ENCODE results near the gene ADGRF3. TPM values are rescaled to one million over a fixed set of nuclear protein-coding genes. Genes with fewer than 3 reads are reported as not detected.

The ADGRF3 gene
- total RNA-seq, 2 experiments from 2014 or later, result 0.96 to 1.3 TPM

- POLR2A ChIA-PET, result no interaction called here
- H3K4me3 Mint-ChIP-seq, result no peak overlapping the region
- intact Hi-C loops (cut with DNase I, micrococcal nuclease), result loop anchor here in 1 of 2 experiments (2.0 to 5.0 kb wide), 4 partner anchors 35 to 375 kb away; partner anchors contain the start of gene GAREM2
Measured at GRCh38 chr2:26327291-26328272, 19.0 kb downstream of the ADGRF3 start.

GRCh38 chr2:26326514-26326913 is 20.1 kb downstream of the ADGRF3 start:
- no peak overlapping the region for H3K4me3 Mint-ChIP-seq
- H3K9me3 Mint-ChIP-seq, result no peaks in the 10 kb centered on the region
- Histone ChIP-seq H3K9me3 (ENCODE audit: control insufficient read depth in 1 of 2, insufficient read depth in 1 of 2, low read length in 2 of 2) (no peaks in the 10 kb centered on the region), H3K4me1 (ENCODE audit: insufficient read depth, low read length) (peaks cover 6% of the 10 kb centered on the region), H3K27ac (ENCODE audit: low read depth in 1 of 2, low read length in 2 of 2) (no peak overlapping the region), H3K27me3 (ENCODE audit: control insufficient read depth in 1 of 2, insufficient read depth in 2 of 2, low read length in 2 of 2) (no peaks in the 10 kb centered on the region), H3K4me3 (ENCODE audit: low read length) (no peak overlapping the region), H3K36me3 (ENCODE audit: insufficient read depth, low read length) (no peaks in the 10 kb centered on the region)
- ATAC-seq (ENCODE audit: poor library complexity), result no peak
- H3K27ac Mint-ChIP-seq, result no peak overlapping the region
- no peaks in the 10 kb centered on the region for H3K27me3 Mint-ChIP-seq
- DNase-seq, result no peak
- ChIA-PET CTCF (no interaction called here), POLR2A (no interaction called here)
- H3K4me1 Mint-ChIP-seq (ENCODE audit: low read depth), result peaks cover 7% of the 10 kb centered on the region
- no peaks in the 10 kb centered on the region for H3K36me3 Mint-ChIP-seq (ENCODE audit: low read depth)
- no peak for TF ChIP-seq CTCF (IDR thresholded peaks at IDR 0.05)
- intact Hi-C loops (cut with DNase I, micrococcal nuclease), result loop anchor here in 1 of 2 experiments (5.0 kb wide), 3 partner anchors 34 to 374 kb away; partner anchors contain the start of gene GAREM2

More at GRCh38 chr2:26327291-26328272, 19.0 kb downstream of the ADGRF3 start:
- no peak overlapping the region for H3K4me3 ChIP-seq (ENCODE audit: low read length)
- no peak for ATAC-seq (ENCODE audit: poor library complexity)
- H3K36me3 ChIP-seq (ENCODE audit: insufficient read depth, low read length), result no peaks in the 10 kb centered on the region
- Mint-ChIP-seq H3K9me3 (no peaks in the 10 kb centered on the region), H3K27ac (no peak overlapping the region), H3K36me3 (ENCODE audit: low read depth) (no peaks in the 10 kb centered on the region), H3K27me3 (no peaks in the 10 kb centered on the region), H3K4me1 (ENCODE audit: low read depth) (peaks cover 7% of the 10 kb centered on the region)
- H3K27ac ChIP-seq (ENCODE audit: low read depth in 1 of 2, low read length in 2 of 2), result no peak overlapping the region
- no peak for TF ChIP-seq CTCF (IDR thresholded peaks at IDR 0.05)
- peaks cover 6% of the 10 kb centered on the region for H3K4me1 ChIP-seq (ENCODE audit: insufficient read depth, low read length)
- no peak for DNase-seq
- CTCF ChIA-PET, result no interaction called here
- no peaks in the 10 kb centered on the region for H3K9me3 ChIP-seq (ENCODE audit: control insufficient read depth in 1 of 2, insufficient read depth in 1 of 2, low read length in 2 of 2)
- H3K27me3 ChIP-seq (ENCODE audit: control insufficient read depth in 1 of 2, insufficient read depth in 2 of 2, low read length in 2 of 2), result no peaks in the 10 kb centered on the region

- intact Hi-C loops (cut with DNase I, micrococcal nuclease), result loop anchor here in 1 of 2 experiments (5.0 kb wide), 3 partner anchors 34 to 374 kb away; partner anchors contain the start of gene GAREM2
- Mint-ChIP-seq H3K4me1 (ENCODE audit: low read depth) (peaks cover 7% of the 10 kb centered on the region), H3K27ac (no peak overlapping the region), H3K4me3 (no peak overlapping the region), H3K27me3 (no peaks in the 10 kb centered on the region), H3K36me3 (ENCODE audit: low read depth) (no peaks in the 10 kb centered on the region), H3K9me3 (no peaks in the 10 kb centered on the region)
- no peak for DNase-seq
- no peaks in the 10 kb centered on the region for H3K36me3 ChIP-seq (ENCODE audit: insufficient read depth, low read length)
- no peak for ATAC-seq (ENCODE audit: poor library complexity)
- no peaks in the 10 kb centered on the region for H3K27me3 ChIP-seq (ENCODE audit: control insufficient read depth in 1 of 2, insufficient read depth in 2 of 2, low read length in 2 of 2)
- H3K4me1 ChIP-seq (ENCODE audit: insufficient read depth, low read length), result peaks cover 6% of the 10 kb centered on the region
- H3K9me3 ChIP-seq (ENCODE audit: control insufficient read depth in 1 of 2, insufficient read depth in 1 of 2, low read length in 2 of 2), result no peaks in the 10 kb centered on the region
- H3K27ac ChIP-seq (ENCODE audit: low read depth in 1 of 2, low read length in 2 of 2), result no peak overlapping the region
- TF ChIP-seq CTCF (IDR thresholded peaks at IDR 0.05), result no peak
- no peak overlapping the region for H3K4me3 ChIP-seq (ENCODE audit: low read length)
- ChIA-PET CTCF (no interaction called here), POLR2A (interaction anchor here (1.2 kb wide), 1 partner anchor 26 kb away, joined by 3 read pairs; no protein-coding TSS in a partner anchor)
Measured at GRCh38 chr2:26325851-26326250, 20.7 kb downstream of the ADGRF3 start.
